Trophoblast cell (in vitro differentiated cells and primary cell): ENCODE data around the gene SLC1A5.
A peak's percentile ranks its signal among the peaks of the same experiment; 100 is the strongest.

Experiments
- DNase-seq, 2 donors: peaks; one replicate each; pipeline ENCODE4 v3.0.0-alpha.2; 2016
- H2AFZ ChIP-seq: 2 replicates; pipeline ENCODE4 v1.6.1; 2013; ENCODE audit warnings: low read length, moderate library complexity, mild to moderate bottlenecking; ENCODE audit not compliant: insufficient read depth, poor library complexity
- H2AK5ac ChIP-seq: 2 replicates; pipeline ENCODE4 v1.6.1; 2013; ENCODE audit warnings: mild to moderate bottlenecking, low read length
- H2BK120ac ChIP-seq: 2 replicates; pipeline ENCODE4 v1.6.1; 2013; ENCODE audit warnings: low read length, mild to moderate bottlenecking, moderate library complexity; ENCODE audit not compliant: insufficient read depth, poor library complexity
- H2BK12ac ChIP-seq: 2 replicates; pipeline ENCODE4 v1.6.1; 2013; ENCODE audit warnings: mild to moderate bottlenecking, low read length, moderate library complexity
- H2BK5ac ChIP-seq: 2 replicates; pipeline ENCODE4 v1.6.1; 2013; ENCODE audit warnings: low read length, low read depth, moderate library complexity, mild to moderate bottlenecking; ENCODE audit not compliant: poor library complexity
- H3K14ac ChIP-seq: 2 replicates; pipeline ENCODE4 v1.6.1; 2013; ENCODE audit warnings: mild to moderate bottlenecking, low read length
- H3K18ac ChIP-seq: 2 replicates; pipeline ENCODE4 v1.6.1; 2013; ENCODE audit warnings: mild to moderate bottlenecking, low read length
- H3K23ac ChIP-seq: 2 replicates; pipeline ENCODE4 v1.6.1; 2013; ENCODE audit warnings: low read length
- H3K27ac ChIP-seq: 2 replicates; pipeline ENCODE4 v1.5.1; 2013; ENCODE audit warnings: low read depth, mild to moderate bottlenecking, inconsistent platforms, low read length, moderate library complexity
- H3K27me3 ChIP-seq: 2 replicates; pipeline ENCODE4 v1.6.1; 2013; ENCODE audit warnings: inconsistent platforms, mild to moderate bottlenecking, low read length, moderate library complexity; ENCODE audit not compliant: insufficient read depth
- H3K36me3 ChIP-seq, 2 experiments: 1 replicate in 1 of 2; 2 replicates in 1 of 2; pipeline ENCODE4 v1.6.1; 2013; ENCODE audit warnings: low read length in 2 of 2, mild to moderate bottlenecking in 2 of 2, moderate library complexity in 1 of 2; ENCODE audit not compliant: insufficient read depth in 2 of 2, control insufficient read depth in 1 of 2
- H3K4ac ChIP-seq: 2 replicates; pipeline ENCODE4 v1.6.1; 2013; ENCODE audit warnings: low read depth, mild to moderate bottlenecking, low read length, moderate library complexity
- H3K4me1 ChIP-seq, 2 experiments: 1 replicate in 1 of 2; 2 replicates in 1 of 2; pipeline ENCODE4 v1.6.1; 2013; ENCODE audit warnings: low read length in 2 of 2, mild to moderate bottlenecking in 2 of 2, moderate library complexity in 1 of 2; ENCODE audit not compliant: insufficient read depth in 2 of 2, control insufficient read depth in 1 of 2
- H3K4me2 ChIP-seq: 2 replicates; pipeline ENCODE4 v1.6.1; 2013; ENCODE audit warnings: inconsistent platforms, mild to moderate bottlenecking, low read length, moderate library complexity
- H3K4me3 ChIP-seq: 2 replicates; pipeline ENCODE4 v1.5.1; 2013; ENCODE audit warnings: mild to moderate bottlenecking, low read depth, low read length, inconsistent platforms
- H3K79me1 ChIP-seq: one replicate; pipeline ENCODE4 v1.6.1; 2013; ENCODE audit warnings: low read length
- H3K79me2 ChIP-seq: 2 replicates; pipeline ENCODE4 v1.6.1; 2013; ENCODE audit warnings: low read length, mild to moderate bottlenecking; ENCODE audit not compliant: control insufficient read depth, insufficient read depth, poor library complexity
- H3K9ac ChIP-seq: 2 replicates; pipeline ENCODE4 v1.6.1; 2013; ENCODE audit warnings: mild to moderate bottlenecking, low read length
- H3K9me3 ChIP-seq: 2 replicates; pipeline ENCODE4 v1.6.1; 2013; ENCODE audit warnings: low read depth, mild to moderate bottlenecking, control low read depth, inconsistent platforms, low read length; ENCODE audit not compliant: insufficient read depth
- H4K12ac ChIP-seq: 2 replicates; pipeline ENCODE4 v1.6.1; 2013; ENCODE audit warnings: low read depth, mild to moderate bottlenecking, low read length, moderate library complexity
- H4K8ac ChIP-seq: 2 replicates; pipeline ENCODE4 v1.6.1; 2013; ENCODE audit warnings: low read depth, mild to moderate bottlenecking, low read length, moderate library complexity
- H4K91ac ChIP-seq: one replicate; pipeline ENCODE4 v1.6.1; 2013; ENCODE audit warnings: low read depth, mild to moderate bottlenecking, low read length, moderate library complexity
- WGBS: extraction: QIAGEN DNeasy Blood & Tissue Kit; methylation state at CpG from one replicate; pipeline ENCODE4 v1.1.7; 2013; ENCODE audit warnings: missing lambda C conversion rate; ENCODE audit not compliant: insufficient read length, insufficient coverage; ENCODE audit errors: extremely low coverage; 5-methylcytosine and 5-hydroxymethylcytosine counted together

SLC1A5 gene

GRCh38 chr19:46785980-46786235 lies 2.5 kb downstream of the SLC1A5 start:
- peaks cover 25 to 30% of the 10 kb centered on the region in 2 experiments for H3K36me3 ChIP-seq
- H3K27ac ChIP-seq, result peak overlapping the region; percentile 72
- H2BK120ac ChIP-seq, result no peak overlapping the region
- H3K14ac ChIP-seq, result peak overlapping the region; percentile 54
- H3K18ac ChIP-seq, result peak overlapping the region; percentile 73
- no peaks in the 10 kb centered on the region for H3K27me3 ChIP-seq
- no CpG with 5 or more reads among the region's 4 CpGs for WGBS
- H3K4me3 ChIP-seq, result peak overlapping the region; percentile 84
- H2AFZ ChIP-seq, result no peak overlapping the region
- H3K9me3 ChIP-seq, result peaks cover 3% of the 10 kb centered on the region
- H4K91ac ChIP-seq, result peak overlapping the region; percentile 81
- H3K23ac ChIP-seq, result no peak overlapping the region
- no peak overlapping the region for H2AK5ac ChIP-seq
- H3K79me2 ChIP-seq, result peaks cover 28% of the 10 kb centered on the region
- peak overlapping the region; percentile 88 for H3K4me2 ChIP-seq
- no peak for DNase-seq
- peaks cover 19 to 28% of the 10 kb centered on the region in 2 experiments for H3K4me1 ChIP-seq
- H4K8ac ChIP-seq, result no peak overlapping the region
- H2BK5ac ChIP-seq, result peak overlapping the region; percentile 48
- H3K9ac ChIP-seq, result no peak overlapping the region
- peaks cover 37% of the 10 kb centered on the region for H3K79me1 ChIP-seq
- H2BK12ac ChIP-seq, result peak overlapping the region; percentile 63
- peak overlapping the region; percentile 40 for H3K4ac ChIP-seq
- H4K12ac ChIP-seq, result no peak overlapping the region

GRCh38 chr19:46785054-46785979 lies 3.1 kb downstream of the SLC1A5 start:
- Histone ChIP-seq H3K23ac (no peak overlapping the region), H3K14ac (peak overlapping the region; percentile 51), H3K4me1 (peaks cover 19 to 28% of the 10 kb centered on the region in 2 experiments), H3K79me1 (peaks cover 36% of the 10 kb centered on the region), H3K4ac (peak overlapping the region; percentile 65), H3K9ac (no peak overlapping the region), H4K91ac (peak overlapping the region; percentile 20), H3K27ac (peak overlapping the region; percentile 72), H3K9me3 (peaks cover 3% of the 10 kb centered on the region), H4K8ac (no peak overlapping the region), H4K12ac (no peak overlapping the region), H3K36me3 (peaks cover 29 to 33% of the 10 kb centered on the region in 2 experiments), H2AFZ (no peak overlapping the region), H3K79me2 (peaks cover 28% of the 10 kb centered on the region), H3K4me2 (peak overlapping the region; percentile 88), H3K27me3 (no peaks in the 10 kb centered on the region), H2BK12ac (peak overlapping the region; percentile 15), H2BK120ac (peak overlapping the region; percentile 23), H3K18ac (peak overlapping the region; percentile 54), H2AK5ac (peak overlapping the region; percentile 43), H3K4me3 (no peak overlapping the region), H2BK5ac (no peak overlapping the region)
- no CpG with 5 or more reads among the region's 19 CpGs for WGBS
- DNase-seq, result peak in 1 of 2 donors; percentile 41

- no peak overlapping the region for H4K12ac ChIP-seq
- peak overlapping the region; percentile 50 for H2BK120ac ChIP-seq
- no peak overlapping the region for H3K9ac ChIP-seq
- no peak overlapping the region for H2BK5ac ChIP-seq
- peak overlapping the region; percentile 47 for H2BK12ac ChIP-seq
- no CpG with 5 or more reads among the region's 17 CpGs for WGBS
- DNase-seq, result peak; percentile 69 to 70
- H4K91ac ChIP-seq, result peak overlapping the region; percentile 70
- H3K4ac ChIP-seq, result peak overlapping the region; percentile 42
- peaks cover 36% of the 10 kb centered on the region for H3K79me1 ChIP-seq
- H3K4me2 ChIP-seq, result peak overlapping the region; percentile 88
- H4K8ac ChIP-seq, result peak overlapping the region; percentile 49
- H3K27ac ChIP-seq, result peak overlapping the region; percentile 51
- H3K9me3 ChIP-seq, result peaks cover 3% of the 10 kb centered on the region
- H3K4me1 ChIP-seq, result peaks cover 19 to 28% of the 10 kb centered on the region in 2 experiments
- peak overlapping the region; percentile 12 for H2AK5ac ChIP-seq
- H2AFZ ChIP-seq, result no peak overlapping the region
- H3K18ac ChIP-seq, result peak overlapping the region; percentile 58
- peak overlapping the region; percentile 38 for H3K4me3 ChIP-seq
- H3K36me3 ChIP-seq, result peaks cover 33 to 39% of the 10 kb centered on the region in 2 experiments
- H3K79me2 ChIP-seq, result peaks cover 28% of the 10 kb centered on the region
- H3K23ac ChIP-seq, result no peak overlapping the region
- no peaks in the 10 kb centered on the region for H3K27me3 ChIP-seq
- H3K14ac ChIP-seq, result peak overlapping the region; percentile 36
Measured at GRCh38 chr19:46784262-46785053, 3.9 kb downstream of the SLC1A5 start.

GRCh38 chr19:46783670-46784069 lies 4.7 kb downstream of the SLC1A5 start:
- Histone ChIP-seq H3K23ac (no peak overlapping the region), H3K79me2 (peaks cover 28% of the 10 kb centered on the region), H2BK12ac (no peak overlapping the region), H4K12ac (no peak overlapping the region), H4K91ac (peak overlapping the region; percentile 70), H2BK5ac (no peak overlapping the region), H3K14ac (no peak overlapping the region), H3K9me3 (peaks cover 5% of the 10 kb centered on the region), H2AK5ac (no peak overlapping the region), H3K27me3 (no peaks in the 10 kb centered on the region), H3K4me2 (peak overlapping the region; percentile 88), H3K79me1 (peaks cover 36% of the 10 kb centered on the region), H3K27ac (no peak overlapping the region), H3K4me1 (peaks cover 15 to 23% of the 10 kb centered on the region in 2 experiments), H2BK120ac (peak overlapping the region; percentile 26), H4K8ac (no peak overlapping the region), H3K18ac (no peak overlapping the region), H3K9ac (no peak overlapping the region), H3K4me3 (no peak overlapping the region), H3K4ac (no peak overlapping the region), H2AFZ (no peak overlapping the region), H3K36me3 (peaks cover 38 to 45% of the 10 kb centered on the region in 2 experiments)
- no peak for DNase-seq
- no CpG with 5 or more reads among the region's 2 CpGs for WGBS
